ENCODE results near the gene RPS15. TPM values are rescaled to one million over a fixed set of nuclear protein-coding genes. Genes with fewer than 3 reads are reported as not detected.

Gene RPS15
- total and polyA plus RNA-seq, 9 of the 15 experiments (the other 6 are each of a cell fraction or from before 2014, with no cell fraction given): 605 to 2,791 (median 957) TPM

- TF ChIP-seq ETV6 (IDR thresholded peaks at IDR 0.05; ENCODE audit: borderline replicate concordance in 1 of 2, low read depth in 2 of 2, low read length in 1 of 2): no peak
- no peak for TF ChIP-seq ETV6 (CRISPR knock-in tag; IDR thresholded peaks at IDR 0.05; ENCODE audit: borderline replicate concordance)
- no peak for TF ChIP-seq ZFP1 (CRISPR knock-in tag; IDR thresholded peaks at IDR 0.05)
- TF ChIP-seq KLF13 (tag; IDR thresholded peaks at IDR 0.05; ENCODE audit: borderline replicate concordance, low read depth): 0 out of 2 replicates have a peak, but pooled peaks have one; percentile 9
- TF ChIP-seq ZNF134 (CRISPR knock-in tag; conservative IDR thresholded peaks at IDR 0.05): no peak
- TF ChIP-seq, protein P1, sequence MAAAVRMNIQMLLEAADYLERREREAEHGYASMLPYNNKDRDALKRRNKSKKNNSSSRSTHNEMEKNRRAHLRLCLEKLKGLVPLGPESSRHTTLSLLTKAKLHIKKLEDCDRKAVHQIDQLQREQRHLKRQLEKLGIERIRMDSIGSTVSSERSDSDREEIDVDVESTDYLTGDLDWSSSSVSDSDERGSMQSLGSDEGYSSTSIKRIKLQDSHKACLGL (CRISPR knock-in tag; IDR thresholded peaks at IDR 0.05; ENCODE audit: borderline replicate concordance, poor library complexity, severe bottlenecking): no peak
- TF ChIP-seq TCFL5 (CRISPR knock-in tag; conservative IDR thresholded peaks at IDR 0.05): no peak
- peak; percentile 13 for TF ChIP-seq GTF3C2 (IDR thresholded peaks at IDR 0.05; ENCODE audit: borderline replicate concordance, extremely low read depth, insufficient read length)
- TF ChIP-seq CTBP1 (IDR thresholded peaks at IDR 0.05; ENCODE audit: borderline replicate concordance): peak; percentile 37; the same call in 1 of the 2 replicates
These were observed 36.9 kb upstream of the RPS15 start, which contains the start of gene GAMT (continued) for GRCh38 chr19:1401138-1401888.

All from K562 (cell line).